ENCODE measurements around the gene MGLL. TPM values are rescaled to one million over a fixed set of nuclear protein-coding genes. Genes with fewer than 3 reads are reported as not detected.

Gene MGLL
- total and polyA plus RNA-seq, 2 donors from 2014 or later: 74.2 to 250 TPM

DNA sequence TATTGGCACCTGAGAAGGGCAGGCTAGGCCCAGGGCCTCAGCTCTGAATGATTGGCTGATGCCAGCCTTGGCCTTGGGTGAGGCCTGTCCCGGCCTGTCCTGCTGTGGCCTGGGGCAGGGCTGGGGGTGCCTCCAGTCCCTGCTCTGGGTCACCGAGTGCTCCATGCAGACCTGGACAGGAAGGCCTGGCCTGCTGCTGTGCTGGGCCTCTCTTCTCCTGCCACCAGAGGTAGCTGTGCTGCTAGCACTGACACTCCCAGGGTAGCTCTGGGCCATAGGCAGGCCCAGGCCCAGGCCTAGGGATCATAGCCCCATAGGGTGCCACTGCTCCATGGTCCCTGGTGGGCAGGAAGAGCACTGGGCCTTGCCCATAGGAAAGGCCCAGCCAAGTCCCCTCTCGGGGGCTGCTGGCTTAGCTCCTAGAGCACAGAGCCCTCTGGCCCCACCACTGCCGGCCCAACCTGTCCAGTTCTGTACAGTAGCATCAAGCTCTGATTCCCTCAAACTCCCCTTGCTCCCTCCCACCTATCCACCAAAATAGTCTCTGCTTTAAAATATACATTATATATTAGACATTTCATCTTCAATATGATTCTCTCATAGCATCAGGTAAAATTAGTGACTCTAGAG, 131.4 kb downstream of the MGLL start:
- DNase-seq: peak in 4 of 5 donors; percentile 37 to 78 (median 57)
- TF ChIP-seq, protein P1, sequence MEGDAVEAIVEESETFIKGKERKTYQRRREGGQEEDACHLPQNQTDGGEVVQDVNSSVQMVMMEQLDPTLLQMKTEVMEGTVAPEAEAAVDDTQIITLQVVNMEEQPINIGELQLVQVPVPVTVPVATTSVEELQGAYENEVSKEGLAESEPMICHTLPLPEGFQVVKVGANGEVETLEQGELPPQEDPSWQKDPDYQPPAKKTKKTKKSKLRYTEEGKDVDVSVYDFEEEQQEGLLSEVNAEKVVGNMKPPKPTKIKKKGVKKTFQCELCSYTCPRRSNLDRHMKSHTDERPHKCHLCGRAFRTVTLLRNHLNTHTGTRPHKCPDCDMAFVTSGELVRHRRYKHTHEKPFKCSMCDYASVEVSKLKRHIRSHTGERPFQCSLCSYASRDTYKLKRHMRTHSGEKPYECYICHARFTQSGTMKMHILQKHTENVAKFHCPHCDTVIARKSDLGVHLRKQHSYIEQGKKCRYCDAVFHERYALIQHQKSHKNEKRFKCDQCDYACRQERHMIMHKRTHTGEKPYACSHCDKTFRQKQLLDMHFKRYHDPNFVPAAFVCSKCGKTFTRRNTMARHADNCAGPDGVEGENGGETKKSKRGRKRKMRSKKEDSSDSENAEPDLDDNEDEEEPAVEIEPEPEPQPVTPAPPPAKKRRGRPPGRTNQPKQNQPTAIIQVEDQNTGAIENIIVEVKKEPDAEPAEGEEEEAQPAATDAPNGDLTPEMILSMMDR (IDR thresholded peaks at IDR 0.05; ENCODE audit: borderline replicate concordance, extremely low read depth, insufficient read depth): peak; percentile 29
- Histone ChIP-seq H3K9ac (ENCODE audit: low read length in 3 of 3) (no peak overlapping the region), H3K4me3 (ENCODE audit: low read length in 3 of 3) (no peak overlapping the region), H3K9me3 (ENCODE audit: control insufficient read depth in 2 of 3, insufficient read depth in 1 of 3, low read length in 3 of 3) (no peaks in the 10 kb centered on the region), H3K27ac (ENCODE audit: low read depth in 2 of 2, low read length in 2 of 2) (no peak overlapping the region), H3K36me3 (ENCODE audit: control insufficient read depth in 2 of 3, insufficient read depth in 3 of 3, low read length in 3 of 3) (peaks cover 0 to 4% (median 0%) of the 10 kb centered on the region in 3 donors), H3K4me1 (ENCODE audit: control insufficient read depth in 2 of 3, insufficient read depth in 2 of 3, low read depth in 1 of 3, low read length in 3 of 3) (no peaks in the 10 kb centered on the region), H3K27me3 (ENCODE audit: control insufficient read depth, insufficient read depth, low read length) (no peaks in the 10 kb centered on the region)
- FAIRE-seq: no peak
- intact Hi-C loops (cut with DNase I): no loop called here

DNA sequence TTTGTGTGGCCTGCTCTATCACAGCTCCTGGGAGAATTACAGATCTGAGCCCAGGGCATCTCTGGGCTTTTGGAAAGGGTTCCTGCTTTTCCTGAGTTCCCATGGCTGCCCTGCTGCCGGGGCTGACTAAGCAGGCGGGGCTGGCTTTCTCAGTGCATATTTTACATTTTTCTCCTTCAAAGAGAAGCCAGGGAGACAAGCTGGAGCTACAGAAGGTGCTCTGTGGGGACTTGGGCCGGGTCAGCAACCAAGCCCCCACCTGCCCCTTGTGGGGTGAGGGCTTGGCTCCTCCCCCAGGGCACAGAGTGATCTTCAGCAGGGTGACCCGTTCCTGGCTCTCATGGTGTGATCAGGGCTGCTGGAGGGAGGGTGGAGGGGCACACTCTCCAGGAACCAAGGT, 132.2 kb downstream of the MGLL start:
- no peaks in the 10 kb centered on the region for H3K4me1 ChIP-seq (ENCODE audit: control insufficient read depth in 2 of 3, insufficient read depth in 2 of 3, low read depth in 1 of 3, low read length in 3 of 3)
- FAIRE-seq: no peak
- H3K36me3 ChIP-seq (ENCODE audit: control insufficient read depth in 2 of 3, insufficient read depth in 3 of 3, low read length in 3 of 3): peaks cover 0 to 4% (median 0%) of the 10 kb centered on the region in 3 donors
- no peak overlapping the region for H3K9ac ChIP-seq (ENCODE audit: low read length in 3 of 3)
- H3K9me3 ChIP-seq (ENCODE audit: control insufficient read depth in 2 of 3, insufficient read depth in 1 of 3, low read length in 3 of 3): no peaks in the 10 kb centered on the region
- intact Hi-C loops (cut with DNase I): no loop called here
- H3K27me3 ChIP-seq (ENCODE audit: control insufficient read depth, insufficient read depth, low read length): no peaks in the 10 kb centered on the region
- TF ChIP-seq, protein P1 (IDR thresholded peaks at IDR 0.05; ENCODE audit: borderline replicate concordance, extremely low read depth, insufficient read depth): no peak
- H3K4me3 ChIP-seq (ENCODE audit: low read length in 3 of 3): no peak overlapping the region
- DNase-seq: no peak
- H3K27ac ChIP-seq (ENCODE audit: low read depth in 2 of 2, low read length in 2 of 2): no peak overlapping the region

DNA sequence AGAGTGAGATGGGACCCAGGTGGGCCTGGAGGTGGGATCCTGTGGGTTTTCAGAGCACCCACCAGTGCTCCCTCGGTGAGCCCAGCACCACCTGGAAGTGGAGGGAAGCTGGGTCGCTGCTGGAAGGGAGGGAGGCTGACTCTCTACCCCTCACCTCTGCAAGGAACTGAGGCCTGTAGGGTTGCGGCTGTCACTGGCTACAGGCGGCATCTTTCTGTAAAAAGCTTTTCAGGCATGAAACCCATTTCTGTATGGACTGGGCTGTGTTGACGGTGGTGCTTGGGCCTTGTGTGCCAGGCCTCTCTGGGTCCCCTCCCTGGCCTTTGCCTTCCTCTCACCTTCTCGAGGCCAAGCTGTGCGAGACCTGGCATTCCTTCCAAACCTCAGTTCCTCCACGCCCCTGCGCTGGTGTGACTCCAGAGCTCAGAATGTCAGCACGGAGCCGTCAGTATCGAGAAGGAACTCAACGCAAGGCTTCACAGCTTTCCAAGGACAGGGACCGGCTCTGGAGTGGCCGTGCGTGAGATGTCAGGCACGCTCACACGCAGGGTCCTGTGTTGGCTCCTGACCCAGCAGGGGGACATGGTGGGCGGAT, 133.0 kb downstream of the MGLL start:
- FAIRE-seq (no peak), DNase-seq (peak in 2 of 5 donors; percentile 36 to 45)
- H3K9ac ChIP-seq (ENCODE audit: low read length in 3 of 3): no peak overlapping the region
- TF ChIP-seq, protein P1 (IDR thresholded peaks at IDR 0.05; ENCODE audit: borderline replicate concordance, extremely low read depth, insufficient read depth): no peak
- H3K27me3 ChIP-seq (ENCODE audit: control insufficient read depth, insufficient read depth, low read length): no peaks in the 10 kb centered on the region
- no peaks in the 10 kb centered on the region for H3K4me1 ChIP-seq (ENCODE audit: control insufficient read depth in 2 of 3, insufficient read depth in 2 of 3, low read depth in 1 of 3, low read length in 3 of 3)
- H3K36me3 ChIP-seq (ENCODE audit: control insufficient read depth in 2 of 3, insufficient read depth in 3 of 3, low read length in 3 of 3): peaks cover 0 to 4% (median 0%) of the 10 kb centered on the region in 3 donors
- H3K9me3 ChIP-seq (ENCODE audit: control insufficient read depth in 2 of 3, insufficient read depth in 1 of 3, low read length in 3 of 3): no peaks in the 10 kb centered on the region
- no peak overlapping the region for H3K4me3 ChIP-seq (ENCODE audit: low read length in 3 of 3)
- intact Hi-C loops (cut with DNase I): no loop called here
- no peak overlapping the region for H3K27ac ChIP-seq (ENCODE audit: low read depth in 2 of 2, low read length in 2 of 2)

Data from kidney (tissue), 14 donors.